Naive B cell (primary cell): ENCODE measurements around the gene OLFM1. TPM values are rescaled to one million over a fixed set of nuclear protein-coding genes. Genes with fewer than 3 reads are reported as not detected.

Experiments
- ATAC-seq, 2 donors: fragments of 150-1000 bp; cut with Tn5 transposase; 2 replicates each; pipeline ENCODE4 v1.10.0; 2021; ENCODE audit warnings: low read depth in 2 of 2, mild to moderate bottlenecking in 2 of 2, moderate library complexity in 2 of 2
- DNase-seq: peaks from one replicate; pipeline ENCODE4 v3.0.0; 2022
- H3K27ac Mint-ChIP-seq, 6 donors: one replicate each; pipeline ENCODE4 v1.8.0; 2020 to 2022; ENCODE audit warnings: mild to moderate bottlenecking in 6 of 6, mixed read lengths in 6 of 6, moderate library complexity in 5 of 6, inconsistent platforms in 2 of 6
- H3K27me3 Mint-ChIP-seq, 3 donors: one replicate each; pipeline ENCODE4 v1.8.0; 2021 to 2022; ENCODE audit warnings: mixed read lengths in 3 of 3, mild to moderate bottlenecking in 1 of 3
- H3K36me3 Mint-ChIP-seq, 2 donors: one replicate each; pipeline ENCODE4 v1.8.0; 2020 to 2022; ENCODE audit warnings: mixed read lengths in 2 of 2, inconsistent platforms in 1 of 2, mild to moderate bottlenecking in 1 of 2
- H3K4me1 Mint-ChIP-seq, 3 donors: one replicate each; pipeline ENCODE4 v1.8.0; 2020 to 2022; ENCODE audit warnings: mixed read lengths in 3 of 3, inconsistent platforms in 1 of 3, mild to moderate bottlenecking in 1 of 3, moderate library complexity in 1 of 3
- H3K4me3 Mint-ChIP-seq, 8 donors: one replicate each; pipeline ENCODE4 v1.8.0; 2020 to 2022; ENCODE audit warnings: mild to moderate bottlenecking in 8 of 8, mixed read lengths in 8 of 8, moderate library complexity in 8 of 8, inconsistent platforms in 2 of 8
- H3K9me3 Mint-ChIP-seq, 7 donors: one replicate each; pipeline ENCODE4 v1.8.0; 2020 to 2022; ENCODE audit warnings: mixed read lengths in 7 of 7, mild to moderate bottlenecking in 5 of 7, inconsistent platforms in 2 of 7, moderate library complexity in 1 of 7
- polyA plus RNA-seq, 6 donors: library from polyadenylated mRNA; unstranded; fragments of 300-500 nt; fragmentation: Illumina TruSeq; gene quantifications; one replicate each; pipeline ENCODE4 v1.2.3, GENCODE V29; 2021; ENCODE audit warnings: low read depth in 6 of 6

Gene OLFM1
- polyA plus RNA-seq, 6 donors from 2014 or later: not detected

DNA sequence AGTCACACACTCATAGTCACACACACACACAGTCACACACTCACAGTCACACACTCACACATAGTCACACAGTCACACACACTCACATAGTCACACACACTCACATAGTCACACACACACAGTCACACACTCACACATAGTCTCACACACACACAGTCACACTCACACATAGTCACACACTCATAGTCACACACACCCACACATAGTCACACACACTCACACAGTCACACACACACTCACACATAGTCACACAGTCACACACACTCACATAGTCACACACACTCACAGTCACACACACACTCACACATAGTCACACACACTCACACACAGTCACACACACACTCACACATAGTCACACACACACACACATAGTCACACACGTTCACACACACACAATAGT is 4.1 kb downstream of the OLFM1 start:
- peaks cover 49 to 66% (median 55%) of the 10 kb centered on the region in 3 donors for H3K27me3 Mint-ChIP-seq
- ATAC-seq (no peak), DNase-seq (no peak)
- peaks cover 0 to 10% (median 4%) of the 10 kb centered on the region in 3 donors for H3K4me1 Mint-ChIP-seq
- H3K9me3 Mint-ChIP-seq: peaks cover 0 to 7% (median 0%) of the 10 kb centered on the region in 7 donors
- no peak overlapping the region for H3K27ac Mint-ChIP-seq
- H3K4me3 Mint-ChIP-seq: no peak overlapping the region
- peaks cover 0 to 21% of the 10 kb centered on the region in 2 donors for H3K36me3 Mint-ChIP-seq

DNA sequence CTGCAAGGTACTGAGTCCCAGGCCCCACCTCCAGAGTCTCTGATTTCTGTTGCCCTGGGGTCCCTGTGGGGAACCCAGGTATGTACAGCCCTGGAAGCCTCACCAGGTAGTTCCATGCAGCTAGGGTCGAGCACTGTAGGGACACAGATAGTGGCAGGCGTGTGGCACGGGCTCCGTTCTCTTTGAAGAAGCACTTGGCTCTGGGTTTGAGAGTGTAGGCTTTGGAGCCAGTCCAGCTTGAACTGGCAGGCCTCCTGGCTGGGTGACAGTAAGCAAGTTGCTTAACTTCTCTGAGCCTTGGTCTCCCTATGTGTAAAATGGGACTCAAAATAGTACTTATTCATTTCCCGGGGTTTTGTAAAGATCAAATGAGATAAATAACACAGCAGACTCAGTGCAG is 5.6 kb downstream of the OLFM1 start:
- Mint-ChIP-seq H3K27ac (no peak overlapping the region), H3K36me3 (peaks cover 0 to 21% of the 10 kb centered on the region in 2 donors), H3K9me3 (peaks cover 0 to 7% (median 0%) of the 10 kb centered on the region in 7 donors), H3K4me3 (no peak overlapping the region), H3K27me3 (peaks cover 55 to 68% (median 56%) of the 10 kb centered on the region in 3 donors), H3K4me1 (peaks cover 0 to 10% (median 4%) of the 10 kb centered on the region in 3 donors)
- ATAC-seq: no peak
- no peak for DNase-seq

DNA sequence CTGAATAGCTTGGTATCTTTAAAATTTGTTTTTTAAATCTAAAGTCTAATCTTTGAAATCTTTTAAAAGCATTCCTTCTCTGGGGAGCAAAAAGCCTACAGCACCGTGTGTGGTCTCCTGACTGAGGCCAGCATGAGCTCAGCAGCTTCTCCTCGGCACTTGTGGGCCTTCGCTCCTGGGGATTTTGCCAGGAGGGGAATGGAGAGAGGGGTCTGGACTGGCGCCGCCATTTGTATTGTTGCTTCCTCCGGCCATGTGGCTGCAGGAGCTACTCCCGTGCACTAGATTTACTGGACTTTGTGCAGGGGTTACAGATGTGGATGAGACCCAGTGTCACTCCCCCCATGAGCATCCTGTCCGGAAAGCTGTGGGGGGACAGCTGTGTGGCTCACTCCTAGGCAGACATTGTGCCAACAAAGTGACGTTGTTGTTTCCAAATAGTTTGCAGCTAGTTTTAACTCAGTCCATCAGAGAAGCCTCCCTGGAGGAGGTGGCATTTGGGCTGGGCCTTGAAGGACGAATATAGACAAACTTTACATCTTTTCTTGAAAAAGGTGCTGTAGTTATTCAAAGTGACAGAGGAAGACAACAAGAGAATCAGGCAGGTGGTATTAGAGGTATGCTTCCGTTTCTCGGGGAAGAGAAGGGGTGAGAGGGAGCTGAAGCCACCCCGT is 6.6 kb downstream of the OLFM1 start:
- ATAC-seq (no peak), DNase-seq (no peak)
- Mint-ChIP-seq H3K9me3 (peaks cover 0 to 7% (median 0%) of the 10 kb centered on the region in 7 donors), H3K27ac (no peak overlapping the region), H3K27me3 (peaks cover 53 to 74% (median 58%) of the 10 kb centered on the region in 3 donors), H3K36me3 (peaks cover 0 to 21% of the 10 kb centered on the region in 2 donors), H3K4me3 (no peak overlapping the region), H3K4me1 (peaks cover 0 to 10% (median 4%) of the 10 kb centered on the region in 3 donors)

DNA sequence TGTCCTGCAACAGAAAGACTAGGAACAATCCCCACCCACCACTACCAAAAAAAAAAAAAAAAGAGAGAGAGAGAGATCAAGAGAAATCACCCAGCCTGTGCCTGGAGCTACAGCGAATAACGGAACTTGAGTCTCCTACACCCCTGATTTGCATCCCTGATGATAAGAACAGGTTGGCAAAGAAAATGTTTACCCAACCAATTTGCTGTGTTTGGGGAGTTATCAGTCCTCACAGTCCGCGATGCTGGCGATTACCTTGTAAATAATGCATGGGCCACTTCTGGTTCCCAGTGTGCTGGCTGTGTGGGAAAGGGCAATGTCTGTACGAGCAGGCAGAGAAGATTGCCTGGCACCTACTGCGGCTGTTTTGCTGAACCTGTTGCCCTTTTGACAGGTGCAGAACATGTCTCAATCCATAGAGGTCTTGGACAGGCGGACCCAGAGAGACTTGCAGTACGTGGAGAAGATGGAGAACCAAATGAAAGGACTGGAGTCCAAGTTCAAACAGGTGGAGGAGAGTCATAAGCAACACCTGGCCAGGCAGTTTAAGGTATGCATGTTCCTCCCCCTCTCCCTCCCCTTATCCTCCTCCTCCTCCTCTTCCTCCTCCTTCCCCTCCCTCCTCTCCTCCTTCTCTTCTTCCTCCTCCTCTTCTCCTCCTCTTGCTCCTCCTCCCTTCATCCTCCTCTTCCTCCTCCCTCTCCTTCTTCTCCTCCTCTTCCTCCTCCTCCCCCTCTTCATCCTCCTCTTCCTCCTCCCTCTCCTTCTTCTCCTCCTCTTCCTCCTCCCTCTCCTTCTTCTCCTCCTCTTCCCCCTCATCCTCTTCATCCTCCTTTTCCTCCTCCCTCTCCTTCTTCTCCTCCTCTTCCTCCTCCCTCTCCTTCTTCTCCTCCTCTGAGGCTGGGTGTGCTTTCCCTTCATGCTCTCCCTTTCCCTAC is 8.3 kb downstream of the OLFM1 start:
- Mint-ChIP-seq H3K27me3 (peaks cover 51 to 79% (median 61%) of the 10 kb centered on the region in 3 donors), H3K9me3 (peaks cover 0 to 7% (median 0%) of the 10 kb centered on the region in 7 donors), H3K36me3 (peaks cover 0 to 21% of the 10 kb centered on the region in 2 donors), H3K27ac (no peak overlapping the region), H3K4me1 (peaks cover 0 to 10% (median 1%) of the 10 kb centered on the region in 3 donors), H3K4me3 (no peak overlapping the region)
- no peak for ATAC-seq
- no peak for DNase-seq

DNA sequence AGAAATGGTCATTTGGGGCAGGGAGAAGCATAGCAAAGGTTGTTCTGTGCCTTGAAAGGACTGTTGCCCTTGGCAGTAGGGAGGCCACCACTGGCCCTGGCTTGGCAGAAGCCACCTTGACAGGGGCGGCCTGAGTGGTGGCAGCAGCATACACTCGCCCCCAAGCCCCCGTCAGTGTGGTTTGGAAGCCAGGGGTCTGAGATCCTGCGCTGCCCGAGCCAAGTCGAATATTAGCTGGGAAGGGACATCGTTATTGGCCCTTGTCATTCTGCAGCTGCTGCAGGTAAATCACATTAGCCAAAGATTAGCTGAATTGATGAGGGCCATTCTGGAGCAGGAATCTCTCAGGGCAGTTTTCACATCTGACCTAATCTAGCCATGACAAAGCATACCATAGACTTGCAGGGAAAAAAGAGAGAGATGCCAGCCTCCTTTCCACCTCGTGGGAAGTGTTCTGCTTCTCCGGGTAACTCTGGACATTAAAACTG is 9.0 kb downstream of the OLFM1 start:
- DNase-seq: no peak

DNA sequence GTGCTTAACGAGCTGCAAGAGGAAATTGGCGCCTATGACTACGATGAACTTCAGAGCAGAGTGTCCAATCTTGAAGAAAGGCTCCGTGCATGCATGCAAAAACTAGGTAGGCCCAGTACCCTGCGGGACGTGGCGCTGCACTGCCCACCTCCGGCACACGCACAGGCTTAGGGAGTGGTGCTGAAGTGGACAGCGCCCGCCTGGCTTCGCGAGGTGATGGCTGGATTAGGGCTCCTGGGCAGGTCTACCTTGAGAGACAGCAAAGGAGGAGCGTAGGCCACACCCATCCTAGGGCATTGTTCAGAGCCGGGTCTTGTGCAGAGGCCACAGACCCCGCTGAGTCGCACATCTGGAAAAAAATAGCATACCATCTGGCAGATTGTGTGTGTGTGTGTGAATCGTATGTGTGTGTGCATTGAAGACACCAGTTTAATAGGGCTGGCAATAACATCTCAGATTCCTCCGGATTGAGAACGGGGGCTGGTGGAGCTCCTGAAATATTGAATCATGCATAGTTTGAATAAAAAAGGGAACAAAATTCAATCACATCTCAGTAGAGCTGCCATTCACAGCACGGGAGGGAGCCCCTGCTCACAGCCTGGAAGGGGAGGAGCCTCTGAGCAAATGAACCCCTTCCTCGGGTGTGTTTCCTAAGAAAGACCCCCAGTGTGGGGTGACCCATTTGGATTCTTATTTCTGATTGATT is 11.1 kb downstream of the OLFM1 start:
- no peak for ATAC-seq

More for the DNA sequence above, 9.0 kb downstream of the OLFM1 start:
- H3K27me3 Mint-ChIP-seq: peaks cover 48 to 80% (median 57%) of the 10 kb centered on the region in 3 donors
- no peak overlapping the region for H3K4me3 Mint-ChIP-seq
- H3K9me3 Mint-ChIP-seq: peaks cover 0 to 4% (median 0%) of the 10 kb centered on the region in 7 donors
- peaks cover 0 to 7% (median 1%) of the 10 kb centered on the region in 3 donors for H3K4me1 Mint-ChIP-seq
- ATAC-seq: no peak
- no peak overlapping the region for H3K27ac Mint-ChIP-seq
- H3K36me3 Mint-ChIP-seq: peaks cover 0 to 17% of the 10 kb centered on the region in 2 donors

DNA sequence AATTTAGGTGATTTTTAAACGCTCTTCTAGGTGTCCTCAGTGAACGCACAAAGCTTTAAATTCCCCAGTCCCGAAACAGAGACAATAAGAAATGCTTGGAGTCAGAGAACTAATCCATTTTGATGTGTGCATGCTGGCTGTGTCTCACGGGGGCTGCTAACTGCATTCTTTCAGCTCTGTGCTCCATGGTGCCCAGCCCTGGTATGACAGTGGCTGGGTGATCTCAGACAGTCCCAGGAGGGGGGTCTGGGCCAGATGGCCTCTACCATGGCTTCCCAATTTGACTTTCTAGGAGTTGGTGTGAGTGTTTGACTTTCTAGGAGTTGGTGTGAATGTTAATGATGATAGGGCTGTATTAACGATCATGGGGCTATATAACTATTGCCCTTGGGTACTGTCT is 12.1 kb downstream of the OLFM1 start:
- Mint-ChIP-seq H3K27me3 (peaks cover 30 to 70% (median 47%) of the 10 kb centered on the region in 3 donors), H3K4me3 (no peak overlapping the region)

More for the DNA sequence above, 11.1 kb downstream of the OLFM1 start:
- Mint-ChIP-seq H3K27me3 (peaks cover 32 to 72% (median 48%) of the 10 kb centered on the region in 3 donors), H3K27ac (no peak overlapping the region), H3K36me3 (peaks cover 0 to 13% of the 10 kb centered on the region in 2 donors), H3K4me1 (peaks cover 0 to 4% (median 1%) of the 10 kb centered on the region in 3 donors), H3K9me3 (no peaks in the 10 kb centered on the region), H3K4me3 (no peak overlapping the region)
- no peak for DNase-seq

DNA sequence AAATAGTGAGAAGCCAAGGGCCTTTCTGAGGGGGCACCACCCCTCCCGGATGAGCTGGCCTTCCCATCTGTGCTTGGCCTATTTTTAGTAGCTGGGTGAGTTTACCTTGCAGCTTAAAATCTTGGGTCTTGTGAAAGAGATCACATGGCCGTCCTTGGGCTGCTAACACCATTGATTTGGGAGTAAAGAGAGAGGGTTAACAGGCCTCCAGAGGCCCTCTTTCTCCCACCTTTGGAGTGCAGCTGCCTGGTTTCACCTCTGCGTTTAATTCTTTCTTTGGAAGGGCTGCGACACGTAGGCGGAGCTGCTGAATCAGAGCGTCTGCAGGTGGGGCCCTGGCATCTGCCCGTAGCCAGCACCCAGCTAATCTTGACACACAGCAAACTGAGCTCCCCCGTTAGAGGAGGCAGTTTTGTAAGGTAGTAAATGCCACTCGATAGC is 12.8 kb downstream of the OLFM1 start:
- Mint-ChIP-seq H3K4me1 (peaks cover 0 to 4% (median 1%) of the 10 kb centered on the region in 3 donors), H3K36me3 (peaks cover 0 to 12% of the 10 kb centered on the region in 2 donors), H3K4me3 (no peak overlapping the region), H3K9me3 (peaks cover 0 to 1% (median 0%) of the 10 kb centered on the region in 7 donors), H3K27me3 (peaks cover 24 to 70% (median 50%) of the 10 kb centered on the region in 3 donors), H3K27ac (no peak overlapping the region)
- ATAC-seq (no peak), DNase-seq (no peak)

More for the DNA sequence above, 12.1 kb downstream of the OLFM1 start:
- ATAC-seq: no peak
- DNase-seq: no peak
- Mint-ChIP-seq H3K4me1 (peaks cover 0 to 4% (median 1%) of the 10 kb centered on the region in 3 donors), H3K36me3 (peaks cover 0 to 13% of the 10 kb centered on the region in 2 donors), H3K27ac (no peak overlapping the region), H3K9me3 (peaks cover 0 to 1% (median 0%) of the 10 kb centered on the region in 7 donors)

DNA sequence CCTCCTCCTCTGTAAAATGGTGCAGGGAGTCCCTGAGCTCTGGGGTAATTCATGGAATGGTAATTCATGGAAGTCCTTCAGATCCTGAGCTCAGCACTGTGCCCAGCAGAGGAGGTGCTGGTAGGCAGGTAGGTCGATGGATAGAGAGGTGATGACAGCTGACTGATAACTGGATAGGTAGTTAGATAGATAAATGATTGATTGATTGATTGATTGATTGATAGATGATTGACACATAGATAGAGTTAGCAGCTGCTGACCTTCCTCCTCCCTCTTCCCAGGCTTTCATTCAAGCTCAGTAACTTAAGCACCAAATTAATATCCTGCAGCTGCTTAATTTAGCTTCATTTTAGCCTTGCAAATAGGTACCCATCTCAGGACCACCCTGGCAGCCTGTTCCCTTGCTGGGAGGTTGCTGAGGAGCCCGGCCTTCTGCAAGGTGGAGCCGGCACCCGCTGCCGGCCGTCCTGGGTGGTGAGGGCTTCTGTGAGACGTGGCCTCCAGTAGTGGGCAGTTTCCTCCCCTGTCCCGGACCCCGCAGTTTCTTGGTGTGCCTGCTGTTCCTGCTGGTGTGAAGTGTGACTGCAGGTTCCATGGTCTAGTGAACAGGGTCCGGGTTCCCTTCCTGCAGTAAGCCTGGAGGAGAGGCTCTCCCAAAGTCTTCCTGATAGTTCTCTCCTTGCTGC is 13.4 kb downstream of the OLFM1 start:
- DNase-seq (no peak), ATAC-seq (no peak)
- peaks cover 0 to 6% of the 10 kb centered on the region in 2 donors for H3K36me3 Mint-ChIP-seq
- H3K27ac Mint-ChIP-seq: no peak overlapping the region
- peaks cover 0 to 4% (median 1%) of the 10 kb centered on the region in 3 donors for H3K4me1 Mint-ChIP-seq
- H3K27me3 Mint-ChIP-seq: peaks cover 19 to 64% (median 48%) of the 10 kb centered on the region in 3 donors
- peaks cover 0 to 1% (median 0%) of the 10 kb centered on the region in 7 donors for H3K9me3 Mint-ChIP-seq
- no peak overlapping the region for H3K4me3 Mint-ChIP-seq

DNA sequence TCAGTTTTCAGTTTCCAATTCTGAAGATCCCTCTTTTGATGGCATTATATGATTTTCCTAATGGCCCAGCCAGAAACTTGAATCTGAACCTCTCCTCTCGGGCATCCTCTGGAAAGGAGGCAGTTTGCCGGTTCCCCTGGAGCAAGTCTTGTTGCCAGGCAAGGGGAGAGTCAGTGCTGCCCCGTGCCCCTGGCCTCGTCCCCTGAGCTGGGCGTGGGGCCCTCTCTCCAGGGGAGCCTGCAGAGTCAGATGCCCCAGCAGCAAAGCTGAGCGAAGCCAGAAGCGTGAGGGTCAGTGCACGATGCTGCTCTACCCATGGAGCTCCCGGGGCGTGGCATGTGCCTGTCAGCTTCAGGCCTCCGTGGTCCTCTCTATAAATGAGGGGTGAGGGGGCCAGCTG is 14.0 kb downstream of the OLFM1 start:
- H3K27me3 Mint-ChIP-seq: peaks cover 19 to 58% (median 51%) of the 10 kb centered on the region in 3 donors
- no peak overlapping the region for H3K27ac Mint-ChIP-seq
- H3K4me1 Mint-ChIP-seq: no peaks in the 10 kb centered on the region
- no peak overlapping the region for H3K4me3 Mint-ChIP-seq
- no peak for ATAC-seq
- H3K36me3 Mint-ChIP-seq: peaks cover 0 to under 1% of the 10 kb centered on the region in 2 donors
- peaks cover 0 to 1% (median 0%) of the 10 kb centered on the region in 7 donors for H3K9me3 Mint-ChIP-seq
- no peak for DNase-seq

DNA sequence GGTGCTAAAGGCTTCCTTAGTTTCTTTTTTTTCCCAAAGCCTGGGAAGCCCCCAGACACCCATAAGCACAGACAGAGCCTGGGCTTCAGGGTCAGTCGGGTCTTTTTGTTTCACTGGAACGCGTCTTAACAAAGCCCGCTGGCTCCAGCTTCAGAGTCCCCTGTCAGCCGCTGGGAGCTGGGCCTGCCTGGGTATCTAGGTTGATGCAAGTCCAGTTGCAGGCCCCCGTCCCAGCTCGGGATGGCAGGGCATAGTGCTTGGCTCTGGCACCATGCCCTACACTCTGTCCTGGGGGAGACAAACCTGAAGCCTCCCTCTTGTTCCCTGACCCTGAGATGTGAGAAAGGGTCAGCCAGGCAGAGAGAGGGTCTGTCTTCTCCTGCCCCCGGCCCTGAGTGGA is 14.5 kb downstream of the OLFM1 start:
- no peak overlapping the region for H3K27ac Mint-ChIP-seq
- no peak for ATAC-seq
- H3K36me3 Mint-ChIP-seq: no peaks in the 10 kb centered on the region
- DNase-seq: no peak
- H3K9me3 Mint-ChIP-seq: peaks cover 0 to 1% (median 0%) of the 10 kb centered on the region in 7 donors
- H3K4me1 Mint-ChIP-seq: no peaks in the 10 kb centered on the region
- H3K4me3 Mint-ChIP-seq: no peak overlapping the region
- H3K27me3 Mint-ChIP-seq: peaks cover 15 to 57% (median 56%) of the 10 kb centered on the region in 3 donors

DNA sequence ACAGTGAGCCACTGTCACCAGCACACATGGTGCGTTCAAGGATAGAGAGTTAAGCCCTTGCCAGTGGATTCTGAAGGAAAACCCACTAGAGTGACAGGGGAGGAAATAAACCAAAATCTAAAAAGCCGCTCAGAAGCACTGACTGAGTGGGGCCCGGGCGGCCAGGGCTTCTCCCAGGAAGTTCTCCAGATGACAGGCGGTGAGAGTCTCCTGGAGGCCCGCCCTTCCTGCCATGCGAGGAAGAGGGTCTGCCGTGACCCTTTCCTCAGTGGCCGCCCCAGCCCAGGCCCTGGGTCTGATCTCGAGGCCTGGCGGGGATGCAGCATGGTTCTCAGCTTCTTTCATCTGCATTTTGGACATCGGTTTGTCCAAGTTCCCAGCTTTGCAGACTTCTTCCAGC is 14.9 kb downstream of the OLFM1 start:
- H3K27ac Mint-ChIP-seq: no peak overlapping the region
- DNase-seq (no peak), ATAC-seq (no peak)
- H3K9me3 Mint-ChIP-seq: peaks cover 0 to 1% (median 0%) of the 10 kb centered on the region in 7 donors
- H3K27me3 Mint-ChIP-seq: peaks cover 16 to 60% (median 60%) of the 10 kb centered on the region in 3 donors
- no peaks in the 10 kb centered on the region for H3K4me1 Mint-ChIP-seq
- no peak overlapping the region for H3K4me3 Mint-ChIP-seq
- H3K36me3 Mint-ChIP-seq: no peaks in the 10 kb centered on the region
